Measurements from ENCODE around the gene TMEM183A.

- TF ChIP-seq CTCF (IDR thresholded peaks at IDR 0.05; ENCODE audit: low read length) (no peak), EZH2 (optimal IDR thresholded peaks at IDR 0.05; ENCODE audit: low read depth, low read length) (no peak)
Observed at GRCh38 chr1:203006948-203007871, at the start of gene TMEM183A.

Data from MM.1S (cell line).